H7 (cell line): ENCODE data around the gene SIGLEC11. TPM values are rescaled to one million over a fixed set of nuclear protein-coding genes. Genes with fewer than 3 reads are reported as not detected.
A peak's percentile ranks its signal among the peaks of the same experiment; 100 is the strongest.

Experiments
- DNase-seq: peaks from one replicate; pipeline ENCODE4 v3.0.0; 2012
- H3K27me3 ChIP-seq: 2 replicates; pipeline ENCODE4 v1.6.0; 2011; ENCODE audit warnings: mild to moderate bottlenecking, low read length; ENCODE audit not compliant: control insufficient read depth, insufficient read depth
- H3K36me3 ChIP-seq: replicated peaks from 2 replicates; pipeline ENCODE4 v1.5.1; 2011; ENCODE audit warnings: low read length; ENCODE audit not compliant: control insufficient read depth, insufficient read depth
- H3K4me3 ChIP-seq: 2 replicates; pipeline ENCODE4 v1.5.1; 2011; ENCODE audit warnings: low read depth, mild to moderate bottlenecking, control low read depth, low read length, moderate library complexity; ENCODE audit not compliant: insufficient read depth
- total RNA-seq: library from RNA; depleted of rRNA; stranded (reverse); fragments of >200 nt; shearing (Covaris generic); gene quantifications from 2 replicates; pipeline ENCODE4 v1.2.3, GENCODE V29; 2014

SIGLEC11 gene
- total RNA-seq, 1 experiment from 2014 or later, result not detected

DNA sequence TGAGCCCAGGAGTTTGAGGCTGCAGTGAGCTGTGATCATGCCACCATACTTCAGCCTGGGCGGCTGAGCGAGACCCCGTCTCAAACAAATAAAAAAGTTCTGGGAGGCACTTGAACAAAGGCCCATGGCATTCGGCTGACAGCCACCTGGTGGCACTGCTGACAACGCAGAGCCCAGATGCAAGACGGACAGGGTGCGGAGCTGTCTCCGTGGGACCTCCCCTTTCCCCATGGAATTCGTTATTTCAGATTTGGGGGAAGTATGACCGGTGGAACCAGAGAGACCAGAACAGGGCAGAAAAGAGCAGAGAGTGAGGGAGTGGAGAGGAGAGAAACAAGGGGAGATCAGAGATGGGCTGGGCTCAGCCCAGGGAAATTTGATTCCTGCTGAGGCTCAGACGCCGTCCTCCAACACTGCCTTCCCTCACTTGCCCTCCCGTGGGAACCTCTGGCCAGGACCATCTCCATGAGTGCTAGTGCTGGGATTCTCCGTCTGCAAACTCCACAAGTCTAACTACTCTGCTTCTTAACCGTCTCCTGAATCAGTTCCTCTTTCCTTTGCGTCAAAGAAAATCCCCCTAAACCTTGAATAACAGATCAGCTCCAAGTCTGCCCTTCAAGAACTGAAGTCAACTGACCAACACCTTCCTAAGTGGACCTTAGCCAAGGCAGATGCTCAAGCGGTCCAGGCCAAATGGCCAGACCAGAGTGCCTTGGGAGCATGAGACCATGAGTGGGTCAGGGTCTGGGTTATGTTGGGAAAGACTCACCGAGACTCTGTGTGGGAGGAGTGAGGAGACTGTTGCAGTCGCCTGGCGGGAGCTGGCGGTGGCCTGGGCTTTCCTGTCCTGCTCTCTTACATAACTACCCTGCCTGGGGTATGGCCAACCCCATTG, 43.9 kb downstream of the SIGLEC11 start:
- no peaks in the 10 kb centered on the region for H3K27me3 ChIP-seq
- peak; percentile 83 for DNase-seq
- peaks cover 18% of the 10 kb centered on the region for H3K36me3 ChIP-seq
- no peak overlapping the region for H3K4me3 ChIP-seq

DNA sequence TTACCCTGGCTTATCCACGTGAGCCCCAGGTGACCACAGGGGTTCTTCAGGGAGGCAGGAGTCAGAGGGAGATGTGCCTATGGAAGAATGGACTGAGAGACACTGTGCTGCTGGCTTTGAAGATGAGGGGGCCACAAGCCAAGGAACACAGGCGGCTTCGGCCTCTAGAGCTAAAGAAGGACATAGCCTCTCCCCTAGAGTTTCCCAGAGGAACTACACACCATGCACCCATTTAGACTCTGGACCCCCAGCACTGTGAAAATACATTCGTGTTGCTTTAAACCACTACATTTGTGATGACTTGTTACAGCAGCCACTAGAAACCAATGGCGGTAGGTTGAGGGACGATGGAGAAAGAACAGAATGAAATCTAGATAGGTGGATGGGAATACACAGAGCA, 45.7 kb downstream of the SIGLEC11 start:
- no peak overlapping the region for H3K4me3 ChIP-seq
- no peaks in the 10 kb centered on the region for H3K27me3 ChIP-seq
- H3K36me3 ChIP-seq, result peaks cover 18% of the 10 kb centered on the region

DNA sequence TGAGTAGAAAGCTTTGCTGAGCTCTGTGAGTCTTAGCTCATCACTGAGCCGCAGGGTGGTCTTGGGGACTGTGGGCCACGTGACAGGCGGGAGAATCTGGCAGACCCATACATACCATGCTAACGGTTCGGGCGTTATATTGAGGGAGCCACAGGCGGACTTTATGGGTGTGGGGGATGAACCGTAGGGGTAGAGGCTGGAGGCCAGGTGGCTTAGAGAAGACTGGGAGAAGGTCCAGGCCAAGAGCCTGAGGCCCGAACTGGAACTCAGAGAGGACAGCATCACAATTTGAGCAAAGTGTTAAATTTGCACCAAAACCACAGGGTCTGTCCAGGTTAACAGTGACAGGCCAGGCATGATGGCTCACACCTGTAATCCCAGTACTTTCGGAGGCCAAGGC, 47.3 kb downstream of the SIGLEC11 start:
- no peak for DNase-seq
- Histone ChIP-seq H3K27me3 (no peaks in the 10 kb centered on the region), H3K4me3 (no peak overlapping the region), H3K36me3 (peaks cover 25% of the 10 kb centered on the region)

More for the DNA sequence above, 45.7 kb downstream of the SIGLEC11 start:
- no peak for DNase-seq

DNA sequence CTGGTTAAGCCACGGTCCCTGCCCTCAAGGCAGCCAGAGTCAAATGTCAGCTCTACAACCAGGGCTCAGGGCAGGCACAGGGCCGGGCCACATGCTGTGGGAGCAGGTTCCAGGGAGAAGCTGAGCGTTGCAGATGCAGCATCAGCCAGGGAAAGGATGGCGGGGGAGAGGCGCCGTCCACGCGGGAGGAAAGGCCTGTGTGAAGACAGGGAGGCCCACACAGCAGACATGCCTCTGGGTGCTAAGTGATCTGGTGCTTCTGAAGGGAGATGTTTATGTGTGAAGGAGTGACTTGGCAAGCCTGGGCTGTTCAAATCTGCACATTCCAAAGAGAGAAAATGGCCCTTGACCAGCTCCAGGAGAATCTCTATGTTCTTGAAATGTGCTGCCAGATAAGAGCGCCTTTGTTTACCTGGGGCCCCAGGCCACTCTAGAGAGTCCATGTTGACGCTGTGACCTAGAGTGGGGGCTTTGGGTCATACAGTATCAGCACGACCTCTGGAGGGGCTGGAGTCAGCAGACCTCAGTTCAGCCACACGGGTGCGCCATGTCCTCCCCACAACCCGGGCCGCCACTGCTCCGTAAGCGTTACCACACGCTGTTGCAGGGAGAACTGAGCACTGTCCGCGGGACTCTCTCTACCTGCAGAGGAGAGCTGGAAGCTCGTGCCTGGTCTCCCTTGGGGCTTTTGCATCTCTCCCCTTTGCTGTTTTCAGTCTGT, 47.8 kb downstream of the SIGLEC11 start:
- no peaks in the 10 kb centered on the region for H3K27me3 ChIP-seq
- H3K4me3 ChIP-seq, result no peak overlapping the region
- H3K36me3 ChIP-seq, result peaks cover 29% of the 10 kb centered on the region
- peak; percentile 84 for DNase-seq

DNA sequence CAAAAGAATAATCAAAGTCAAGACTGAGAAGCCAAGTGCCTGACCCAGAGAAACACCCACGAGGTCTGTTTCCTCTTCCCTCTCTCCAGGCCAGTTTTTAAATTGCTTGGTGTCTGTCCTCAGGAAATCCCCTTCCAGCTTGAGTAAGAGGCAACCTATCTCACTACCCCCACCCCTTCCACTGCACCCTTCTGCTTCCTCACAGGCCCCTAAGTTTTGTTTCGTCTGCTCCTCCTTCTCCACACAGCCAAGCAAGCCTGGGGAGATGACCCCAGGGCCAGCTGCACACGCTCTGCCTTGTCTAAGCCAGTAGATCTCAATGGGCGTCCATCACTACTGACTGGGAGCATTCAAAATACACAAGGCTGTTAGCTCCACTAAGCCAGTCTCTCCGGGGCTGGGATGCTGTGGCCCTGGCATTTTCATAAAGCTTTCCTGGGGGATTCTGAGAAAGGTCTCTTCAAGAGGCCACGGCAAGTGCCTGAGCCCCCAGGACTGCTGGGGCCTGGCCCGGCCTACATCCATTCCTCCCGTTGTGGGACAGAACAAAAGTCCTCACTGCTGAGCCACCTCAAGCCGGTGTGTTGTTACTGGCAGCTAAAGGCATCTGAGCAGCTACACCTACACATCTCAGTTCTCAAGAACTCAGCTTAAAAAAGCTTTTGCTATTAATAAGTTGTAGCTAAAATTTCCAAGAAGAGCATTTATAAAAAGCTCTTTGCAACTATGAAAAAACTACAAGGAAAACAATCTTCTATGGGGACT, 49.4 kb downstream of the SIGLEC11 start:
- H3K36me3 ChIP-seq, result peaks cover 29% of the 10 kb centered on the region

DNA sequence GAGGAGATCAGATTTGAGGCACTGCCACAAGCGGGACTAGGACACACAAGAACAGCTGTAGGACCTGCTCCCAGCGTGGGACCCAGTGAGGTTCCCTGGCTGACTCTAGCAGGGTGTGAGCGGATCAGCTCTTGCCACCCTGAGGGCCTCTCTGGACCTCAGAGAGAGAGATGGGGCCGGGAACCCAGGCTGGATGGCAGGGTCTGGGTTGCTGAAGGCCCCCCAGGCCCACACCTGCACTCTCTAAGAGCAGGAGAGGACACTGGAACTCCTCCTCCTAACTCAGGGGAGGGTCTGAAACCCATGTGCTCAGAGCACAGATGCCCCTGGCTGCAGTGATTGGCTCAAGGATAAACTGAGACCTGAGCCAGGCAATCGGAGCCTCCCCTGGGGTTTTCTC, 50.8 kb downstream of the SIGLEC11 start:
- Histone ChIP-seq H3K36me3 (peaks cover 25% of the 10 kb centered on the region), H3K27me3 (no peaks in the 10 kb centered on the region), H3K4me3 (no peak overlapping the region)
- DNase-seq, result no peak

More for the DNA sequence above, 49.4 kb downstream of the SIGLEC11 start:
- no peak for DNase-seq
- Histone ChIP-seq H3K4me3 (no peak overlapping the region), H3K27me3 (no peaks in the 10 kb centered on the region)

DNA sequence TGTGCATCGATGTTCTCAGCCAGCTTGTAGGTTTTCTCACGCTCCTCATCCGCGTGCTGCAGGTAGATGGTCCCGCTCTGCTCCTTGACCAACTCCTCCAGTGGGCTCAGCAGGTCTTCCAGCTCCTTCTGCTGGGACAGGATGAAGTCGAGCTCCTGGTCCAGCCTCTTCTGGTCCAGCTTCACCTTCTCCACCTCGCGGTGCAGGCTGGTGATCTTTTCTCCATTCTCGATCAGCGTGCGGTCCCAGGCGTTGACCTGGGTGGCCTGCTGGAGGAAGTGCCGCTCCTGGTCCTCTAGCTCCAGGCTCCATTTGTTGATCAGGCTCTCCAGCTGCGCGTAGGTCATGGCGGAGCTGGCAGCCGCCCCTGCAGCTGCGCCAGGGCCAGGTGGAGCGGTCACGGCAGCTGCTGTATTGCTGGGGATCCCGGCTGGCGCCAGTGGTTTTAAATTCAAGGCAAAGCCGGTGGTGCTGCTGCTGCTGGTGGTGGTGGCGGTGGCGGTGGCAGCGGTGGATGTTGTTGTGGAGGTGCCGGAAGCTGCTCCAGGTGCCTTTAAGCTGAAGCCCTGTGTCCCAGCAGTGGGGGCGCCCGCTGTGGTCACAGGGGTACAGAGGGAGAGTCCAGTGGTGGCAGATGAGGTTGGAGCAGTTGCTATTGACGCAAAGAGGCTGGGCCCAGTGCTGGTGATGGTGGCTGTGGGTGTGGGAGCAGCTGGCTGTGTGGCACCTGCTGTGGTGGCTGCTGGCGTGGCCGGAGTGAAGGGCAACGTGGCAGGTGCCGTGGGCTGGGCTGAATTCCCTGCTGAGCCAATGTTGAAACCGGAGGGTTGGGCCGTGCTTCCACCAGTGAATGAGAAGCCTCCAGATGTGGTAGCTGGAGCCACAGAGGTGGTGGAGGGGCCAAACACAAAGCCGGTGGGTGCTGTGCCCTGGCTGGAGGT, 52.2 kb downstream of the SIGLEC11 start:
- Histone ChIP-seq H3K4me3 (no peak overlapping the region), H3K27me3 (no peaks in the 10 kb centered on the region), H3K36me3 (peaks cover 20% of the 10 kb centered on the region)
- no peak for DNase-seq

DNA sequence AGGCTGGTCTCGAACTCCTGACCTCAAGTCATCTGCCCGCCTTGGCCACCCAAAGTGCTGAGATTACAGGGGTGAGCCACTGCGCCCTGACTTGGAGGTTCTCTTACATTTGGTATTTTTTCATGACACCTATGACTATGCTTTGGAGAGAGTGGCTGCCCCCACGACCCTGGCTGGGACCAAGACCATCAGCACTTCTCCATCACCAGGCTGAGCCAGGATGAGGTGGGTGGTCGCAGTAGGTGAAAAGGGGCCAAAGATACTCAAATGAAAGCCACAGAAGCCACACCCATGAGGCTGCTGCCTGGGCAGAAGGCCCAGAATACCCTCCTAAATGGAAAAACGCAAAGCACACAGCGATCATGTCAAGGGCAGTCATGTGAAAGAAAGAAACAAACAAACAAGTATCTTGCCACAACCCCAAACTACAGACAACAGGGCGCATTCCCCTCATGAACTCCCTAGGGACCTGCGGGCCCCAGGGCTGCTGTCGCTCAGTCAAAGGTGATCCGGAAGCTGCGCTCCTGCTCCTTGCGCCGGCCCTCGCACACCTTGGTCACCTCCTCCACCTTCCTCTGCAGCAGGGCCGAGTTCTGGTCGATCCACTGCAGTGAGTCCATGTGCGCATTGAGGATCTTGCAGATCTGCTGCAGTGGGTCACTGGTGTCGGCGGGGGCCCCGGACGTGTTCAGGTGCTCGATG, 53.1 kb downstream of the SIGLEC11 start:
- no peak for DNase-seq
- H3K4me3 ChIP-seq, result no peak overlapping the region
- H3K27me3 ChIP-seq, result no peaks in the 10 kb centered on the region
- peaks cover 16% of the 10 kb centered on the region for H3K36me3 ChIP-seq

DNA sequence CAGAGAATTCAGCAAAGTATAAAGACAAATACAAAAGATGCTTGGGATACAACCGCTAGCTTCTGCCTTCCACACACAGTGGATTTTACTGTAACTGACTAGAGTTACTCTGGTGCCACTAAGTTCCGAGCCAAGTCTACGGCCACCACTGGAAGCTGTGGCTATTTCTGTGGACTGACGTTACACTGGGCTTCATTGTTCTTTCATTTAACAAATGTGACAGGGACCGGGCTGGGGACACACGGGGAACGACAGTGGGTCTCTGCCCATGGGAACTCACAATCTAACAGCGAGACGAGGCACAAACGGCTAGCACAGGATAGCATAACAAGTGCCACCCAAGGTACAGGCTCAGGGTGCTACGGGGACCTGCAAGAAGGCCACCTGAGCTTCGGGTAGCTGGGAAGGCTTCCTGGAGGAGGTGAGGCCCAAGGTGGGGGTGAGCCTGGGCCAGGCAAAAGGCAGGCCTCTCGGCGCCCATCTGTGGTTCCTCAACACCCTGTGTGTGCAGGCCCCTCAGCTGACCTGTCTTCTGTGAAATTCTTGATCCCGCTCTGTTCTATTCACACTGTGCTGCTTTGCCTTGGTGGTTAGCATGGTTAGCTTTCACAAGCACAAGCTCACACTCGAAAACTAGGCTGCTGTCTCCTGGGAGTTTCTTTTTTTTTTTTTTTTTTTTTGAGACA, 54.0 kb downstream of the SIGLEC11 start:
- Histone ChIP-seq H3K27me3 (no peaks in the 10 kb centered on the region), H3K36me3 (peaks cover 16% of the 10 kb centered on the region), H3K4me3 (no peak overlapping the region)
- DNase-seq, result no peak

DNA sequence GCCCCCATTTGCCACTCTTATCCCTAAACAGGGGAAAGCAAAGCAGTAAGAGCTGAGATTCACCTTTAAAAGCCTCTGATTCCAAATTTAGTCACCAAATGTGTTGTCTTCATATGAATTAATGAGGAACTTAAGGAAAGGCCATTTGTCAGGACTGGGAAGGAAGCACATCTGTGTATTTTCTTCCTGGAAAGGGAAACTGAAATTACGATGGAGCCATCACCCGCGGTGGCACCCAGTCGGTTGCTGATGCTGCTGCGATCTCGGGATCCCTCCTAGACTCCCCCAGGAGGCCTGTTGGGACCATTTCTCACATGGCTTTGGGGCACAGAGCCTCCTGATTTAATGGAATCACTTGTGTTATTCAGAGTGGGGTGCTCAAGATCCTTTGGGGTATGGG, 56.8 kb downstream of the SIGLEC11 start:
- Histone ChIP-seq H3K27me3 (no peaks in the 10 kb centered on the region), H3K4me3 (no peak overlapping the region), H3K36me3 (peaks cover 11% of the 10 kb centered on the region)
- no peak for DNase-seq
